NK-92 treated with Interleukin-12 subunit alpha and Interleukin-12 subunit beta, amount 100 ng/mL, for 24 hours (cell line): ENCODE measurements around the gene DSTN.

Experiments used
- DNase-seq: peaks from one replicate; lab custom pipeline; 2025; lab: John Stamatoyannopoulos, UW

Gene DSTN

GRCh38 chr20:17637985-17638640 lies 68.2 kb downstream of the DSTN start:
- no peak for DNase-seq

- DNase-seq = no peak
Measured at GRCh38 chr20:17638835-17639407, 69.0 kb downstream of the DSTN start.

- no peak for DNase-seq
Measured at GRCh38 chr20:17640146-17640874, 70.4 kb downstream of the DSTN start.

- no peak for DNase-seq
Measured at GRCh38 chr20:17640875-17641378, 71.1 kb downstream of the DSTN start.

- DNase-seq = no peak
Measured at GRCh38 chr20:17641520-17641964, 71.7 kb downstream of the DSTN start.

- DNase-seq = no peak
Measured at GRCh38 chr20:17641993-17642392, 72.1 kb downstream of the DSTN start.

GRCh38 chr20:17642404-17643269 lies 72.8 kb downstream of the DSTN start:
- no peak for DNase-seq

- no peak for DNase-seq
Measured at GRCh38 chr20:17643531-17644188, 73.8 kb downstream of the DSTN start.

GRCh38 chr20:17644451-17644850 lies 74.6 kb downstream of the DSTN start:
- no peak for DNase-seq

GRCh38 chr20:17645010-17645409 lies 75.1 kb downstream of the DSTN start:
- no peak for DNase-seq

GRCh38 chr20:17645546-17646208 lies 75.8 kb downstream of the DSTN start:
- DNase-seq = no peak

GRCh38 chr20:17646209-17646960 lies 76.5 kb downstream of the DSTN start:
- DNase-seq = no peak

- no peak for DNase-seq
Measured at GRCh38 chr20:17646961-17647301, 77.1 kb downstream of the DSTN start.

GRCh38 chr20:17647391-17648314 lies 77.8 kb downstream of the DSTN start:
- no peak for DNase-seq

GRCh38 chr20:17648315-17648646 lies 78.4 kb downstream of the DSTN start:
- no peak for DNase-seq

- no peak for DNase-seq
Measured at GRCh38 chr20:17648791-17649730, 79.2 kb downstream of the DSTN start.

GRCh38 chr20:17650301-17651128 lies 80.6 kb downstream of the DSTN start:
- no peak for DNase-seq
